Suprapubic skin (tissue), 4 donors: ENCODE data around the gene SLC9A5.

ENCODE experiments used
- CTCF ChIP-seq, 2 donors: fragments of 200-600 bp in 1 of 2; fragments of 450-650 bp in 1 of 2; sonication (generic) in 1 of 2; IDR thresholded peaks; one replicate each; pipeline ENCODE4 v1.5.1; 2016 to 2019; ENCODE audit warnings: antibody characterized with exemption in 2 of 2, mild to moderate bottlenecking in 1 of 2, moderate library complexity in 1 of 2
- EP300 ChIP-seq: sonication (generic); formaldehyde crosslinking; IDR thresholded peaks from one replicate; pipeline ENCODE4 v1.6.1; 2017; ENCODE audit warnings: antibody characterized with exemption
- POLR2A ChIP-seq, 2 donors: fragments of 450-650 bp; IDR thresholded peaks; one replicate each; pipeline ENCODE4 v1.6.1; 2017; ENCODE audit warnings: antibody characterized with exemption in 2 of 2, mild to moderate bottlenecking in 2 of 2, moderate library complexity in 2 of 2
- POLR2AphosphoS5 ChIP-seq, 3 donors: sonication (generic); formaldehyde crosslinking; IDR thresholded peaks; one replicate each; pipeline ENCODE4 v1.6.1; 2017; ENCODE audit warnings: antibody characterized with exemption in 3 of 3

GRCh38 chr16:67238806-67239470 is 9.8 kb upstream of the SLC9A5 start:
- TF ChIP-seq POLR2A (IDR thresholded peaks at IDR 0.05), result no peak
- TF ChIP-seq CTCF (IDR thresholded peaks at IDR 0.05), result no peak
- TF ChIP-seq POLR2AphosphoS5 (IDR thresholded peaks at IDR 0.05), result no peak
- TF ChIP-seq EP300, result no peak
